Esophagus squamous epithelium (tissue), 4 donors: ENCODE measurements around the gene PRPH.

Experiments
- CTCF ChIP-seq, 6 experiments: fragments of 450-650 bp in 4 of 6; fragments of 200-600 bp in 2 of 6; sonication (generic) in 2 of 6; IDR thresholded peaks; one replicate each; pipeline ENCODE4 v1.5.1; 2016 to 2019; ENCODE audit warnings: antibody characterized with exemption in 6 of 6, mild to moderate bottlenecking in 4 of 6, moderate library complexity in 4 of 6
- POLR2A ChIP-seq, 4 donors: fragments of 450-650 bp; IDR thresholded peaks; one replicate each; pipeline ENCODE4 v1.6.1; 2017; ENCODE audit warnings: antibody characterized with exemption in 4 of 4, mild to moderate bottlenecking in 4 of 4, moderate library complexity in 3 of 4

DNA sequence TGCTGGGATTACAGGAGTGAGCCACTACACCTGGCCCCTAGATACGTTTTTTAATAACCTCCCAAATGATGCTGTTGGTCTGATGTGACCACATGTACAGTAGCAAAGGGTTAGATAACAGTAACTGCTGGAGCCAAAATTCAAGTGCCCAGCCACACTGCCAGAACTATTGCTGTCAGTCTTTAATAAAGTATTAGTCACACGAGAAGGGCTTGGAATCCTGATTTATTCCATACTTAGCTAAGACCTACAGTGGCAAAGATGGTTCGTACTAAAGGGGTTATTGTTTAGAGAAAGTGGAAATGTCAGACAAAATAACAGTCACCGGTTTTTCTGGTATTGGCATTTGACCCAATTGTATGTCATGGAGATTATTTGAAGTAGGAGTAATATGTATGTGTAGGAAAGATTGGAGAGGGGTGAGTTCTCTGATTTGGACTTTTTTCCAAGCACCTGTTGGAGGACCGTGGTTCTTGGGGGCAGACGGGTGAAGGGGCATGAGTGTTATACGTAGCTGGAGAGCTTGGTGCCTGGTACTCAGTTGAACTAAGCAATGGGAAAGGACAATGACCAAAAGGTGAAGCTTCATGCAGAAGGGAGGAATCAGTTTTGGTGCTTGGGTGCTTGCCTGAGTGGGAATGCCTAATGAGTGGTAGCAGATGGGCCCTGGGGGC, 20.4 kb upstream of the PRPH start:
- TF ChIP-seq POLR2A (IDR thresholded peaks at IDR 0.05) = no peak
- TF ChIP-seq CTCF (IDR thresholded peaks at IDR 0.05) = no peak
